OCI-LY1 (cell line): ENCODE data around the gene PRAME.

Experiments used
- H2AFZ ChIP-seq: fragments of 200-600 bp; sonication (generic), shearing (Covaris generic); 2 replicates; pipeline ENCODE4 v1.6.0; 2014; ENCODE audit warnings: antibody characterized with exemption, mild to moderate bottlenecking, low read length
- H3F3A ChIP-seq: fragments of 200-600 bp; sonication (generic), shearing (Covaris generic); 2 replicates; pipeline ENCODE4 v1.6.0; 2014; ENCODE audit warnings: mild to moderate bottlenecking, antibody characterized with exemption, low read length, moderate library complexity; ENCODE audit not compliant: insufficient read depth
- H3K27ac ChIP-seq: fragments of 200-600 bp; sonication (generic); 2 replicates; pipeline ENCODE4 v1.5.1; 2014; ENCODE audit warnings: low read length, mixed run types, mild to moderate bottlenecking, low read depth; ENCODE audit not compliant: poor library complexity, severe bottlenecking
- H3K27me3 ChIP-seq: fragments of 200-600 bp; sonication (generic); 2 replicates; pipeline ENCODE4 v1.6.0; 2014; ENCODE audit warnings: antibody characterized with exemption, mild to moderate bottlenecking, low read length, moderate library complexity; ENCODE audit not compliant: insufficient read depth
- H3K36me3 ChIP-seq: fragments of 200-600 bp; sonication (generic); 2 replicates; pipeline ENCODE4 v1.6.1; 2014; ENCODE audit warnings: mild to moderate bottlenecking, antibody characterized with exemption, low read length, moderate library complexity, mixed read lengths; ENCODE audit not compliant: insufficient read depth
- H3K4me1 ChIP-seq: fragments of 200-600 bp; sonication (generic); 2 replicates; pipeline ENCODE4 v1.5.1; 2014; ENCODE audit warnings: mild to moderate bottlenecking, low read length, moderate library complexity; ENCODE audit not compliant: insufficient read depth, severe bottlenecking
- H3K4me2 ChIP-seq: fragments of 200-600 bp; sonication (generic), shearing (Covaris generic); 2 replicates; pipeline ENCODE4 v1.6.1; 2014; ENCODE audit warnings: low read length
- H3K4me3 ChIP-seq: fragments of 200-600 bp; sonication (generic); 2 replicates; pipeline ENCODE4 v1.5.1; 2014; ENCODE audit warnings: low read length, low read depth, mild to moderate bottlenecking, mixed read lengths; ENCODE audit not compliant: poor library complexity, severe bottlenecking
- H3K79me2 ChIP-seq: fragments of 200-600 bp; shearing (Covaris generic); 2 replicates; pipeline ENCODE4 v1.6.1; 2016; ENCODE audit warnings: mixed run types, low read length, mixed read lengths; ENCODE audit not compliant: insufficient read depth
- H3K9ac ChIP-seq: fragments of 200-600 bp; sonication (generic), shearing (Covaris generic); 2 replicates; pipeline ENCODE4 v1.6.1; 2014; ENCODE audit warnings: mild to moderate bottlenecking, low read length, mixed read lengths
- H3K9me2 ChIP-seq: fragments of 200-600 bp; sonication (generic), shearing (Covaris generic); 2 replicates; pipeline ENCODE4 v1.6.1; 2014; ENCODE audit warnings: low read depth, mild to moderate bottlenecking, low read length, mixed read lengths
- H3K9me3 ChIP-seq: fragments of 200-600 bp; shearing (Covaris generic); 2 replicates; pipeline ENCODE4 v1.6.1; 2014; ENCODE audit warnings: low read length, mixed read lengths
- H4K20me1 ChIP-seq: fragments of 200-600 bp; sonication (generic), shearing (Covaris generic); 2 replicates; pipeline ENCODE4 v1.6.0; 2016; ENCODE audit warnings: mild to moderate bottlenecking, low read length; ENCODE audit not compliant: insufficient read depth
- EZH2 ChIP-seq: fragments of 200-600 bp; sonication (generic), shearing (Covaris generic); IDR thresholded peaks from 2 replicates; pipeline ENCODE4 v1.8.0; 2017; ENCODE audit warnings: borderline replicate concordance, mixed run types, mild to moderate bottlenecking, antibody characterized with exemption, low read length, moderate library complexity, mixed read lengths
- TF ChIP-seq, protein P1 (sequence below): fragments of 200-600 bp; sonication (generic), shearing (Covaris generic); IDR thresholded peaks from 2 replicates; pipeline ENCODE4 v1.5.1; 2017; ENCODE audit warnings: mild to moderate bottlenecking, antibody characterized with exemption, low read length, moderate library complexity, mixed read lengths

Gene PRAME

DNA sequence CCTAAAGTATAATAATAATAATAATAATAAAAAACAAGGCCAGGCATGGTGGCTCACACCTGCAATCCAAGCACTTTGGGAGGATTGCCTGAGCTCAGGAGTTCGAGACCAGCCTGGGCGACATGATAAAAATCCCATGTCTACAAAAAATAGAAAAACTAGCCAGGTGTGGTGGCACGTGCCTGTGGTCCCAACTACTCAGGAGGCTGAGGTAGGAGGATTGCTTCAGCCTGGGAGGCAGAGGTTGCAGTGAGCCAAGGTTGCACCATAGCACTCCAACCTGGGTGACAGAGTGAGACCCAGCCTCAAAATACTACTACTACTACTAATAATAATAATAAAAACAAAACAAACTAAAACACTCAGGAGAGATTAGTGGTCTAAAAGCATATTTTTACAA lies 23.4 kb downstream of the PRAME start:
- Histone ChIP-seq H3K27me3 (no peaks in the 10 kb centered on the region), H3F3A (no peaks in the 10 kb centered on the region), H3K9me3 (no peaks in the 10 kb centered on the region)

DNA sequence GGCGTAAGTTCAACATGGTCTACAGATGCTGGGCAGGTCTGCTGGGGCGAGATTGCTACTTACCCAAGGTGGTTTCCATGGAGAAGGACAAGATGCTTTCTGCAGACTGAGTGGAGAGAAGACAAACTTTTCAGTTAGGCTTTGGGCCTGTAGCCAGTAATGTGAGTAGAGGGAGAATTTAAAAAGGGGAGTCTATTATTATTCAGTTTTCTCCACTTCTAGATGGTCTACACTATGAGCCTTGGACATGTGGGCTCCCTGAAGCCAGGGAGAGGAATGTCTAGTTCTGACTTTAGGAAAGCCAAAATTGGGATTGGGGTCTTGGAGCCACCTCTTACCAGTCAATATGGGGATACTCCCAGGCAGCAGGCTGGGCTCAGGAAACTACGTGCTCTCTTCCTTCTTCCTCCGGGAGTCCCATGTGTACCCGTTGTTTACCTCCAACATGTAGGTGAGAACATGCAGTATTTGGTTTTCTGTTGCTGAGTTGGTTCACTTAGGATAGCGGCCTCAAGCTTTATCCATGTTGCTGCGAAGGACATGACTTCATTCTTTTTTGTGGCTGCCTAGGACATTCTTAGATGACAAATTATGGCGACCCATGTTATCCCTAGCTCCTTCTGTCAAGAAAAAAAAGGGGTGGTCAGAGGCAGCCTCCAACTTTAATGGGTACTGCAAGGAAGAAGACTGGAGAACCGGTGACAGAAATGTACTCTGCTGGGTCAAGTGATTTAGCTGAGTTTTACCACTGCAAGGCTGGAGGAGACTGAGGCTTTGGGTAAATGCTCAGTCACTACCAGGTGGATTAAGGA lies 24.3 kb downstream of the PRAME start:
- H3K4me2 ChIP-seq: no peak overlapping the region
- H4K20me1 ChIP-seq: no peaks in the 10 kb centered on the region
- no peak overlapping the region for H3K9ac ChIP-seq
- no peaks in the 10 kb centered on the region for H3K27me3 ChIP-seq
- no peaks in the 10 kb centered on the region for H3K9me2 ChIP-seq
- H3K9me3 ChIP-seq: no peaks in the 10 kb centered on the region
- H3F3A ChIP-seq: no peaks in the 10 kb centered on the region
- no peaks in the 10 kb centered on the region for H3K36me3 ChIP-seq
- no peak overlapping the region for H3K27ac ChIP-seq
- no peaks in the 10 kb centered on the region for H3K79me2 ChIP-seq
- no peaks in the 10 kb centered on the region for H3K4me1 ChIP-seq
- no peak overlapping the region for H3K4me3 ChIP-seq
- H2AFZ ChIP-seq: no peak overlapping the region
- TF ChIP-seq EZH2: no peak
- TF ChIP-seq, protein P1, sequence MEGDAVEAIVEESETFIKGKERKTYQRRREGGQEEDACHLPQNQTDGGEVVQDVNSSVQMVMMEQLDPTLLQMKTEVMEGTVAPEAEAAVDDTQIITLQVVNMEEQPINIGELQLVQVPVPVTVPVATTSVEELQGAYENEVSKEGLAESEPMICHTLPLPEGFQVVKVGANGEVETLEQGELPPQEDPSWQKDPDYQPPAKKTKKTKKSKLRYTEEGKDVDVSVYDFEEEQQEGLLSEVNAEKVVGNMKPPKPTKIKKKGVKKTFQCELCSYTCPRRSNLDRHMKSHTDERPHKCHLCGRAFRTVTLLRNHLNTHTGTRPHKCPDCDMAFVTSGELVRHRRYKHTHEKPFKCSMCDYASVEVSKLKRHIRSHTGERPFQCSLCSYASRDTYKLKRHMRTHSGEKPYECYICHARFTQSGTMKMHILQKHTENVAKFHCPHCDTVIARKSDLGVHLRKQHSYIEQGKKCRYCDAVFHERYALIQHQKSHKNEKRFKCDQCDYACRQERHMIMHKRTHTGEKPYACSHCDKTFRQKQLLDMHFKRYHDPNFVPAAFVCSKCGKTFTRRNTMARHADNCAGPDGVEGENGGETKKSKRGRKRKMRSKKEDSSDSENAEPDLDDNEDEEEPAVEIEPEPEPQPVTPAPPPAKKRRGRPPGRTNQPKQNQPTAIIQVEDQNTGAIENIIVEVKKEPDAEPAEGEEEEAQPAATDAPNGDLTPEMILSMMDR: no peak

More for the DNA sequence above, 23.4 kb downstream of the PRAME start:
- Histone ChIP-seq H2AFZ (no peak overlapping the region), H3K9ac (no peak overlapping the region), H4K20me1 (no peaks in the 10 kb centered on the region), H3K4me2 (no peak overlapping the region), H3K79me2 (no peaks in the 10 kb centered on the region), H3K4me1 (no peaks in the 10 kb centered on the region), H3K27ac (no peak overlapping the region), H3K4me3 (no peak overlapping the region), H3K9me2 (no peaks in the 10 kb centered on the region), H3K36me3 (no peaks in the 10 kb centered on the region)
- TF ChIP-seq, protein P1: no peak
- TF ChIP-seq EZH2: no peak

DNA sequence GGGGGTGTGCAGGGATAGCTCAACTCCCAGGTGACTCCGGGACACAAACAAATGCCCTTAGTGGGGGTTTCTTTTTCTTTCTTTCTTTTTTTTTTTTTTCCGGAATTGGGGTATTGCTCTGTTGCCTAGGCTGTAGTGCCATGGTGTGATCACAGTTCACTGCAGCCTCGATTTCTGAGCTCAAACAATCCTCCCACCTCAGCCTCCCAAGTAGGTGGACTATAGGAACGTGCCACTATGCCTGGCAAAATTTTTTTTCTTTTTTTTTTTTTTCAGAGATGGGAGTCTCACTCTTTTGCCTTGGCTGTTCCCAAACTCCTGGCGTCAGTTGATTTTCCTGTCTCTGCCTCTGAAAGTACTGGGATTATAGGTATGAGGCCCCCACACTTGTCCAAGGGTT lies 25.2 kb downstream of the PRAME start:
- H3K27ac ChIP-seq: no peak overlapping the region
- no peaks in the 10 kb centered on the region for H3K27me3 ChIP-seq
- H3K4me1 ChIP-seq: no peaks in the 10 kb centered on the region
- no peak overlapping the region for H3K4me3 ChIP-seq
- no peaks in the 10 kb centered on the region for H3K79me2 ChIP-seq
- no peaks in the 10 kb centered on the region for H3K9me2 ChIP-seq
- no peaks in the 10 kb centered on the region for H3K36me3 ChIP-seq
- no peak overlapping the region for H3K4me2 ChIP-seq
- H3F3A ChIP-seq: no peaks in the 10 kb centered on the region
- no peaks in the 10 kb centered on the region for H3K9me3 ChIP-seq
- no peak overlapping the region for H2AFZ ChIP-seq
- TF ChIP-seq, protein P1: no peak
- no peak for TF ChIP-seq EZH2
- no peak overlapping the region for H3K9ac ChIP-seq
- H4K20me1 ChIP-seq: no peaks in the 10 kb centered on the region
